Body of pancreas (tissue), 4 donors: ENCODE results near the gene OPALIN. TPM values are rescaled to one million over a fixed set of nuclear protein-coding genes. Genes with fewer than 3 reads are reported as not detected.

Source experiments
- ATAC-seq: fragments of 150-250 bp; one replicate; pipeline ENCODE4 v1.9.1; 2016
- DNase-seq, 4 donors: peaks; one replicate each; pipeline ENCODE4 v3.0.0-alpha.2; 2019
- H3K27ac ChIP-seq, 4 donors: fragments of 200-600 bp; sonication (generic); 1 replicate in 3 of 4; 2 replicates in 1 of 4; pipeline versions ENCODE4 v1.5.1 to v1.6.1; 2016 to 2019; ENCODE audit warnings: mild to moderate bottlenecking in 1 of 4, mixed read lengths in 1 of 4, moderate library complexity in 1 of 4
- H3K27me3 ChIP-seq, 2 donors: fragments of 200-600 bp; sonication (generic); one replicate each; pipeline ENCODE4 v1.6.0; 2016; ENCODE audit warnings: mild to moderate bottlenecking in 1 of 2
- H3K36me3 ChIP-seq, 2 donors: fragments of 200-600 bp; sonication (generic); replicated peaks in 1 of 2; 2 replicates each; pipeline ENCODE4 v1.5.1; 2016; ENCODE audit warnings: low read depth in 2 of 2; ENCODE audit not compliant: insufficient read depth in 1 of 2
- H3K4me1 ChIP-seq: fragments of 200-600 bp; sonication (generic); one replicate; pipeline ENCODE4 v1.6.0; 2016
- H3K4me3 ChIP-seq, 2 donors: fragments of 200-600 bp; sonication (generic); 1 replicate in 1 of 2; 2 replicates in 1 of 2; pipeline ENCODE4 v1.5.1; 2016 to 2019
- H3K9me3 ChIP-seq, 3 donors: fragments of 200-600 bp; sonication (generic); 1 replicate in 2 of 3; 2 replicates in 1 of 3; pipeline ENCODE4 v1.5.1; 2016
- CTCF ChIP-seq, 7 experiments: fragments of 450-650 bp in 4 of 7; fragments of 200-600 bp in 3 of 7; sonication (generic) in 3 of 7; IDR thresholded peaks; one replicate each; pipeline ENCODE4 v1.5.1; 2016 to 2019; ENCODE audit warnings: antibody characterized with exemption in 7 of 7
- POLR2A ChIP-seq, 3 donors: fragments of 450-650 bp; IDR thresholded peaks; one replicate each; pipeline ENCODE4 v1.6.1; 2016; ENCODE audit warnings: antibody characterized with exemption in 3 of 3, mild to moderate bottlenecking in 2 of 3
- WGBS, 2 donors: methylation state at CpG; one replicate each; pipeline ENCODE4 v1.1.5; 2017; 5-methylcytosine and 5-hydroxymethylcytosine counted together
- intact Hi-C: fragments of 100-400 bp; cut with DNase I; formaldehyde crosslinking; loops from one replicate; pipeline ENCODE4 v1.15.1; 2023
- total RNA-seq, 2 donors: library from RNA; depleted of rRNA; stranded (reverse); fragments of >200 nt; gene quantifications; one replicate each; pipeline ENCODE4 v1.1.0, GENCODE V29; 2016

OPALIN gene
- total RNA-seq, 2 donors from 2014 or later = not detected

GRCh38 chr10:96301616-96302015, 57.2 kb downstream of the OPALIN start:
- Histone ChIP-seq H3K36me3 (no peaks in the 10 kb centered on the region), H3K4me3 (no peak overlapping the region), H3K27me3 (no peaks in the 10 kb centered on the region), H3K27ac (no peak overlapping the region), H3K4me1 (no peaks in the 10 kb centered on the region), H3K9me3 (no peaks in the 10 kb centered on the region)
- DNase-seq (no peak), ATAC-seq (peak; percentile 33)
- no peak for TF ChIP-seq CTCF (IDR thresholded peaks at IDR 0.05)
- TF ChIP-seq POLR2A (IDR thresholded peaks at IDR 0.05) = no peak
- intact Hi-C loops = no loop called here
- 12 to 18% methylated on average over 1 of the region's 1 CpG for whole genome bisulfite sequencing, 2 donors

- ATAC-seq = peak; percentile 45
- WGBS, 2 donors = 19 to 24% methylated on average over 5 of the region's 5 CpGs
- Histone ChIP-seq H3K4me1 (no peaks in the 10 kb centered on the region), H3K27me3 (no peaks in the 10 kb centered on the region), H3K27ac (no peak overlapping the region), H3K4me3 (no peak overlapping the region), H3K9me3 (no peaks in the 10 kb centered on the region), H3K36me3 (no peaks in the 10 kb centered on the region)
- TF ChIP-seq POLR2A (IDR thresholded peaks at IDR 0.05) (no peak), CTCF (IDR thresholded peaks at IDR 0.05) (no peak)
- DNase-seq = peak; percentile 15 to 42 (median 29)
- intact Hi-C loops = loop anchor here (5.0 to 10.0 kb wide), 2 partner anchors 67 to 285 kb away; no protein-coding TSS in a partner anchor
Observed at GRCh38 chr10:96299383-96299782, 59.4 kb downstream of the OPALIN start.

- H3K4me1 ChIP-seq = no peaks in the 10 kb centered on the region
- TF ChIP-seq POLR2A (IDR thresholded peaks at IDR 0.05) (no peak), CTCF (IDR thresholded peaks at IDR 0.05) (no peak)
- no peak for ATAC-seq
- no peaks in the 10 kb centered on the region for H3K9me3 ChIP-seq
- no peak overlapping the region for H3K4me3 ChIP-seq
- H3K27me3 ChIP-seq = no peaks in the 10 kb centered on the region
- intact Hi-C loops = loop anchor here (5.0 to 10.0 kb wide), 2 partner anchors 66 to 284 kb away; no protein-coding TSS in a partner anchor
- no peak for DNase-seq
- WGBS, 2 donors = 82 to 85% methylated on average over 3 of the region's 3 CpGs
- H3K36me3 ChIP-seq = no peaks in the 10 kb centered on the region
- no peak overlapping the region for H3K27ac ChIP-seq
Observed at GRCh38 chr10:96298362-96298761, 60.4 kb downstream of the OPALIN start.

GRCh38 chr10:96297486-96297885, 61.3 kb downstream of the OPALIN start:
- Histone ChIP-seq H3K4me3 (no peak overlapping the region), H3K27me3 (no peaks in the 10 kb centered on the region), H3K27ac (no peak overlapping the region), H3K4me1 (no peaks in the 10 kb centered on the region), H3K9me3 (no peaks in the 10 kb centered on the region), H3K36me3 (no peaks in the 10 kb centered on the region)
- 85 to 89% methylated on average over 2 of the region's 2 CpGs for WGBS, 2 donors
- intact Hi-C loops = loop anchor here (5.0 to 10.0 kb wide), 2 partner anchors 65 to 283 kb away; no protein-coding TSS in a partner anchor
- no peak for ATAC-seq
- no peak for TF ChIP-seq CTCF (IDR thresholded peaks at IDR 0.05)
- no peak for TF ChIP-seq POLR2A (IDR thresholded peaks at IDR 0.05)
- DNase-seq = no peak

- H3K9me3 ChIP-seq = no peaks in the 10 kb centered on the region
- intact Hi-C loops = loop anchor here (5.0 to 10.0 kb wide), 2 partner anchors 63 to 281 kb away; no protein-coding TSS in a partner anchor
- no peak for ATAC-seq
- H3K27me3 ChIP-seq = no peaks in the 10 kb centered on the region
- no peaks in the 10 kb centered on the region for H3K36me3 ChIP-seq
- H3K4me1 ChIP-seq = no peaks in the 10 kb centered on the region
- H3K27ac ChIP-seq = no peak overlapping the region
- DNase-seq = no peak
- H3K4me3 ChIP-seq = no peak overlapping the region
- TF ChIP-seq CTCF (IDR thresholded peaks at IDR 0.05) (no peak), POLR2A (IDR thresholded peaks at IDR 0.05) (no peak)
- WGBS, 2 donors = 43 to 47% methylated on average over 4 of the region's 4 CpGs
Observed at GRCh38 chr10:96295475-96295874, 63.3 kb downstream of the OPALIN start.
